Osteocyte (in vitro differentiated cells): ENCODE measurements around the gene PEX5L. TPM values are rescaled to one million over a fixed set of nuclear protein-coding genes. Genes with fewer than 3 reads are reported as not detected.

Experiments
- DNase-seq: peaks from one replicate; pipeline ENCODE4 v3.0.0; 2021; ENCODE audit warnings: mixed read lengths; ENCODE audit not compliant: unreplicated experiment; ENCODE audit errors: extremely low spot score
- H3K27ac Mint-ChIP-seq: one replicate; pipeline ENCODE4 v1.8.0; 2021; ENCODE audit warnings: mild to moderate bottlenecking, mixed read lengths; ENCODE audit not compliant: unreplicated experiment
- H3K27me3 Mint-ChIP-seq: one replicate; pipeline ENCODE4 v1.8.0; 2021; ENCODE audit warnings: mixed read lengths; ENCODE audit not compliant: unreplicated experiment
- H3K36me3 Mint-ChIP-seq: one replicate; pipeline ENCODE4 v1.8.0; 2021; ENCODE audit warnings: mixed read lengths; ENCODE audit not compliant: unreplicated experiment
- H3K4me1 Mint-ChIP-seq: one replicate; pipeline ENCODE4 v1.8.0; 2021; ENCODE audit warnings: mixed read lengths; ENCODE audit not compliant: unreplicated experiment
- H3K4me3 Mint-ChIP-seq: one replicate; pipeline ENCODE4 v1.8.0; 2021; ENCODE audit warnings: mild to moderate bottlenecking, moderate library complexity, mixed read lengths; ENCODE audit not compliant: unreplicated experiment
- H3K9me3 Mint-ChIP-seq: one replicate; pipeline ENCODE4 v1.8.0; 2021; ENCODE audit warnings: mixed read lengths; ENCODE audit not compliant: unreplicated experiment
- CTCF ChIP-seq: fragments of 200-600 bp; sonication (generic); IDR thresholded peaks from 2 replicates; pipeline ENCODE4 v1.5.0; 2021; ENCODE audit warnings: antibody characterized with exemption, mild to moderate bottlenecking, moderate library complexity
- total RNA-seq: library from RNA; stranded (reverse); gene quantifications from 2 replicates; pipeline ENCODE4 v1.2.1, GENCODE V29; 2021

PEX5L gene
- total RNA-seq, 1 donor from 2014 or later: not detected

- TF ChIP-seq CTCF: no peak
- Mint-ChIP-seq H3K4me1 (no peaks in the 10 kb centered on the region), H3K27ac (no peak overlapping the region), H3K36me3 (no peaks in the 10 kb centered on the region), H3K4me3 (no peak overlapping the region), H3K27me3 (peaks cover 9% of the 10 kb centered on the region), H3K9me3 (no peaks in the 10 kb centered on the region)
- no peak for DNase-seq
Measured at GRCh38 chr3:179961071-179961702, 75.5 kb downstream of the PEX5L start.

GRCh38 chr3:179958759-179959158, 78.0 kb downstream of the PEX5L start:
- TF ChIP-seq CTCF: no peak
- Mint-ChIP-seq H3K36me3 (no peaks in the 10 kb centered on the region), H3K27me3 (peaks cover 6% of the 10 kb centered on the region), H3K4me3 (no peak overlapping the region), H3K27ac (no peak overlapping the region), H3K4me1 (no peaks in the 10 kb centered on the region), H3K9me3 (no peaks in the 10 kb centered on the region)
- no peak for DNase-seq

- DNase-seq: no peak
- Mint-ChIP-seq H3K9me3 (no peaks in the 10 kb centered on the region), H3K4me3 (no peak overlapping the region), H3K27ac (no peak overlapping the region), H3K36me3 (no peaks in the 10 kb centered on the region), H3K27me3 (peaks cover 6% of the 10 kb centered on the region), H3K4me1 (no peaks in the 10 kb centered on the region)
- no peak for TF ChIP-seq CTCF
Measured at GRCh38 chr3:179958143-179958542, 78.6 kb downstream of the PEX5L start.

GRCh38 chr3:179957264-179957845, 79.4 kb downstream of the PEX5L start:
- no peak for TF ChIP-seq CTCF
- H3K9me3 Mint-ChIP-seq: no peaks in the 10 kb centered on the region
- DNase-seq: no peak
- no peak overlapping the region for H3K4me3 Mint-ChIP-seq
- no peaks in the 10 kb centered on the region for H3K36me3 Mint-ChIP-seq
- peaks cover 7% of the 10 kb centered on the region for H3K27me3 Mint-ChIP-seq
- no peak overlapping the region for H3K27ac Mint-ChIP-seq
- no peaks in the 10 kb centered on the region for H3K4me1 Mint-ChIP-seq

- no peak for DNase-seq
- no peaks in the 10 kb centered on the region for H3K4me1 Mint-ChIP-seq
- H3K27me3 Mint-ChIP-seq: peaks cover 9% of the 10 kb centered on the region
- no peak for TF ChIP-seq CTCF
- H3K4me3 Mint-ChIP-seq: no peak overlapping the region
- H3K27ac Mint-ChIP-seq: no peak overlapping the region
- no peaks in the 10 kb centered on the region for H3K9me3 Mint-ChIP-seq
- no peaks in the 10 kb centered on the region for H3K36me3 Mint-ChIP-seq
Measured at GRCh38 chr3:179956416-179956830, 80.3 kb downstream of the PEX5L start.
